Measurements from ENCODE around the gene TMPRSS11B. TPM values are rescaled to one million over a fixed set of nuclear protein-coding genes. Genes with fewer than 3 reads are reported as not detected.
"Not testable (repeated sequence)": the region's sequence is repeated elsewhere in the genome, so short reads cannot be mapped to it uniquely, and the experiment has no call there.

Gene TMPRSS11B, protein sequence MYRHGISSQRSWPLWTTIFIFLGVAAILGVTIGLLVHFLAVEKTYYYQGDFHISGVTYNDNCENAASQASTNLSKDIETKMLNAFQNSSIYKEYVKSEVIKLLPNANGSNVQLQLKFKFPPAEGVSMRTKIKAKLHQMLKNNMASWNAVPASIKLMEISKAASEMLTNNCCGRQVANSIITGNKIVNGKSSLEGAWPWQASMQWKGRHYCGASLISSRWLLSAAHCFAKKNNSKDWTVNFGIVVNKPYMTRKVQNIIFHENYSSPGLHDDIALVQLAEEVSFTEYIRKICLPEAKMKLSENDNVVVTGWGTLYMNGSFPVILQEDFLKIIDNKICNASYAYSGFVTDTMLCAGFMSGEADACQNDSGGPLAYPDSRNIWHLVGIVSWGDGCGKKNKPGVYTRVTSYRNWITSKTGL
- not detected for polyA plus RNA-seq

DNA sequence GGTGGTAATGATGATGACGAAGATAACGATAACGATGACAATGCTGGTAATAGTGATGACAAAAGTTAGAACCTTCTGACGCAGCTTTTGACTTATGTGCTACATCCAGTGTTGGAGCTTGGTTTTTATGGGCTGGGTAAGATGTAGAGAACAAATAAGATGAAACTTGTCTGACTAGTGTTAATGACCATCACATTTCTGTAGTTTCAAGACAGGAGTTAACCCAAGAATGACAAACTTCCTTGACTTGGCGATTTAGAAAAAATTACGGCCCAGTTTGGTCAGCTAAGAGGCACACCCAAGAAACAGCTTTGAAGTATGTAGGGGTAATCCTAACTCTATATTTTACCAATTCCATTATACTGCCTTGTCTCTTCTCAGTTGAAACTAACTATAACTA lies at the start of gene TMPRSS11B:
TSS of gene TMPRSS11B (minus strand) at position 101 of the 400 bp plus-strand sequence. CDS start 136 bp downstream, outside the sequence.
- Mint-ChIP-seq H3K27ac (no peak within 1 kb of the TSS), H3K36me3 (no peaks in the 10 kb centered on the region), H3K9me3 (no peaks in the 10 kb centered on the region), H3K27me3 (peaks cover 3% of the 10 kb centered on the region), H3K4me3 (no peak within 1 kb of the TSS), H3K4me1 (peaks cover 0 to 4% (median 0%) of the 10 kb centered on the region in 3 donors)

DNA sequence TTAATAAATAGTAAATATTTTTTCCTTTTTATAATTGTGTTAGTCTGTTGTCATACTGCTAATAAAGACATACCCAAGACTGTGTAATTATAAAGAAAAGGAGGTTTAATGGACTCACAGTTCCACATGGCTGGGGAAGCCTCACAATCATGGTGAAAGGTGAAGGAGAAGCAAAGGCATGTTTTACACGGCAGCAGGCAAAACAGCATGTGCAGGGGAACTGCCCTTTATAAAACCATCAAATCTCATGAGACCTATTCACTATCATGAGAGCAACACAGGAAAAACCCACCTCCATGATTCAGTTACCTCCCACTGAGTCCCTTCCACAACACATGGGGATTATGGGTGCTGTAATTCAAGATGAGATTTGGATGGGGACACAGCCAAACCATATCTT lies 45.8 kb upstream of the TMPRSS11B start:
- no peaks in the 10 kb centered on the region for H3K36me3 Mint-ChIP-seq
- peaks cover 0 to 3% (median 3%) of the 10 kb centered on the region in 3 donors for H3K9me3 Mint-ChIP-seq
- peaks cover 0 to 4% (median 0%) of the 10 kb centered on the region in 3 donors for H3K4me1 Mint-ChIP-seq
- no peak overlapping the region for H3K4me3 Mint-ChIP-seq
- H3K27ac Mint-ChIP-seq: no peak overlapping the region
- no peaks in the 10 kb centered on the region for H3K27me3 Mint-ChIP-seq

DNA sequence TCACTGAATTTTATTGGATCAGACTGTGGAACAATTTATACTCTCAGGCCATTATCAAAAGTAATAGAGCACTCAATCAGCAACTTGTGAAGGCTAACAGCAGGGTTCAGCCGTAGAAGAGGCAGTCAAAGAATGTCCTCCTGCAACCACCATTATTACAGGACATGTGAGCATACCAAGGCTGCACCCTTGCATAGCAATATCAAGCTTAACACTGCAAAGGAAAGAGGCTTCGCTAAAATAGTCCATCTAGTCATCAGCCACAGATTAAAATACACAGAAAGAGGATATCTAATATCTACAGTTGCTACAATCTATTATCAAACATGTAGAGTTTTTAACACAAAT lies 42.9 kb upstream of the TMPRSS11B start:
- no peaks in the 10 kb centered on the region for H3K36me3 Mint-ChIP-seq
- H3K27ac Mint-ChIP-seq: no peak overlapping the region
- no peaks in the 10 kb centered on the region for H3K27me3 Mint-ChIP-seq
- peaks cover 0 to 4% (median 0%) of the 10 kb centered on the region in 3 donors for H3K4me1 Mint-ChIP-seq
- H3K9me3 Mint-ChIP-seq: peaks cover 0 to 3% (median 3%) of the 10 kb centered on the region in 3 donors
- H3K4me3 Mint-ChIP-seq: no peak overlapping the region

DNA sequence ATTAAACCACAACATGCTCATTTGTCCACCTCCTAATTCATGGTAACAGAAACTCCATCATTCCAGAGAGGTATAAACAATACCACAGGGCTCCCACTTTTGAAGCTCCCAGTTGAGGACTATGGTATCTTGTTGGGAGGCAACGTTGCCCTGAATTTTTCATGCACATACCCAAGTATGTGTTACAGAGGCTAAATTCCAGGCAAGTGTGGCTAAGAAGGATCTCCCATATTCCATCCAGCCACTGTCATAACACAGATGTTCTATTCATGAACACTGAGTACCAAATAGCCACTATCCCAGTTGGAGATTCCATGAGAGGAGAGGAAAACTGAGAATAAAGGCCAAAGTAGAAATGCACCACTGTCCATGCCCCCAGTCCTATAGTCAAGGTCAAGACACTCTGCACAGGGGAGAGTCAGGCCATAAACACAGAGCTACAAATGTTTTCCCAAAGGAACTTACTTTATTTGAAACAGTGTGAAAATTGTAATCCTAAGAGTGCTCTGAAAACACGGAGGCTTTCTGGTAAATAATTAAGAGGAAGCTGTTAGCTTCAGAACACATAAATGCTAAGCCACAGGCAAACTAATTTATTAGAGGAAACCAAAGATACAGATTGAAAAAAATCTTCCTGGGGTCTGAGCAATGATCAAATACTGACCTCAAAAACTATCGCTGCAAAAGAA lies 42.4 kb upstream of the TMPRSS11B start:
- Mint-ChIP-seq H3K36me3 (no peaks in the 10 kb centered on the region), H3K4me1 (peaks cover 0 to 4% (median 0%) of the 10 kb centered on the region in 3 donors), H3K27me3 (no peaks in the 10 kb centered on the region), H3K9me3 (peaks cover 0 to 3% (median 3%) of the 10 kb centered on the region in 3 donors), H3K27ac (no peak overlapping the region), H3K4me3 (no peak overlapping the region)

DNA sequence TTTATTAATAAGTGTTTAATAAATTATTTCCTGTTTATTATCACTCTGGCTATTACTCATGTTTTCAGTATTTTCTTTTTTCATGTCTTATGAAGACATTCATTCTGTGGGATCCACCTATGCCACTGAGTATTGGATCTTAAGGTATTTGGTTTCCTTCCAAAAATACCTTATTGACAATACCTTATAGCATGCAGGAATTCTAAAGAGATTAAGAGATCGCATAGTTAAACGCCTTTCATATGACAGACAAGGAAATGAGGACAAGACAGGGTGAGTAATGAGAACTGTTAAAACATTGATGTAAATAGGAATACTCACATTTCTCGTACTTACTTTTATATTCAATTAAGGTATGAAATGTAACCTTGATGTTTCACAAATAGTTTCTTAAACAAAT lies 38.2 kb upstream of the TMPRSS11B start:
- H3K4me3 Mint-ChIP-seq: no peak overlapping the region
- no peaks in the 10 kb centered on the region for H3K9me3 Mint-ChIP-seq
- no peaks in the 10 kb centered on the region for H3K27me3 Mint-ChIP-seq
- no peaks in the 10 kb centered on the region for H3K36me3 Mint-ChIP-seq
- no peak overlapping the region for H3K27ac Mint-ChIP-seq
- H3K4me1 Mint-ChIP-seq: peaks cover 0 to 4% (median 0%) of the 10 kb centered on the region in 3 donors

DNA sequence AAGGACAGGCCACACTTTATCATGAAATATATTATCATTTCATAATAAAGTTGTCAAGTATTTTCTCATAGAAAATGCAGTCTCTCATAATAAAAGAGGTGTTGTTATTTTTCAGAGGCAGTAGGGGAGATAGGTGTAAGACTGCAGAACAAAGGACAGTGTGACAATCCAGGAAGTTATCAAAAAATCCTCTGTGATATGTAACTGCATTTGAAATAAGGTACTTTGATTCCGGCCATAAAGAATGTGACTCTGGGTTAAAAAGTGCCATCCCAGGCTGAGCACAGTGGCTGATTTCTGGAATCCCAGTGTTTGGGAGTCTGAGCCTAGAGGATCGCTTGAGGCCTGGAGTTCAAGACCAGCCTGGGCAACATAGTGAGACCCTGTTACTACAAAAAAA lies 37.6 kb upstream of the TMPRSS11B start:
- H3K36me3 Mint-ChIP-seq: no peaks in the 10 kb centered on the region
- no peak overlapping the region for H3K27ac Mint-ChIP-seq
- no peaks in the 10 kb centered on the region for H3K9me3 Mint-ChIP-seq
- H3K4me1 Mint-ChIP-seq: no peaks in the 10 kb centered on the region
- no peak overlapping the region for H3K4me3 Mint-ChIP-seq
- no peaks in the 10 kb centered on the region for H3K27me3 Mint-ChIP-seq

DNA sequence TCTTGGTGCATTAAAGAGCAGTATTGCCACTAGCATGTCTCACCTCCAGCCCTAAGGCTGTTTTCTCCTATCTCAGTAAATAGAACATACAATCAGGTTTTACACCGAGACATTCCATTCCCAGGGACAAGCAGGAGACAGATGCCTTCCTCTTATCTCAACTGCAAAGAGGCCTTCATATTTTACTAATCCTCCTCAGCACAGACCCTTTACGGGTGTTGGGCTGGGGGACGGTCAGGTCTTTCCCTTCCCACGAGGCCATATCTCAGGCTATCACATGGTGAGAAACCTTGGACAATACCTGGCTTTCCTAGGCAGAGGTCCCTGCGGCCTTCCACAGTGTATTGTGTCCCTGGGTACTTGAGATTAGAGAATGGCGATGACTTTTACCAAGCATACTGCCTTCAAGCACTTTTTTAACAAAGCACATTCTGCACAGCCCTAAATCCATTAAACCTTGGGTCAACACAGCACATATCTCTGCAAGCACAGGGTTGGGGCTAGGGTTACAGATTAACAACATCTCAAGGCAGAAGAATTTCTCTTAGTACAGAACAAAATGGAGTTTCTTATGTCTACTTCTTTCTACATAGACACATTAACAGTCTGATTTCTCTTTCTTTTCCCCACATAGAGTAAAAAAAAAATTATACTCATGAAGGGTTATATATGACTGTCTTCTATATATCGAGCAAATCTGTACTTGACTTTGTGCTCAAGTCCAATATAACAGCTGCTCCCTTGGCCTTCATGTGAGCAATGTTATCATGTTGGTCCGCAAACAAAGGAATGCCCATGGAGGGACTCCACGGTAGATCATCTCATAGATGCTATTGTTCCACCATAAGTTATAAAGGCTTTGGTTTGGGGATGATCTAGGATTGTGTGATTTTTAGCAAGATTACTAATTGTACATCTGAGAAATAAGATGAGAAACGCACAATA lies 36.6 kb upstream of the TMPRSS11B start:
- H3K9me3 Mint-ChIP-seq, H3K27me3 Mint-ChIP-seq, H3K36me3 Mint-ChIP-seq, H3K27ac Mint-ChIP-seq, H3K4me1 Mint-ChIP-seq, H3K4me3 Mint-ChIP-seq: not testable (repeated sequence)

DNA sequence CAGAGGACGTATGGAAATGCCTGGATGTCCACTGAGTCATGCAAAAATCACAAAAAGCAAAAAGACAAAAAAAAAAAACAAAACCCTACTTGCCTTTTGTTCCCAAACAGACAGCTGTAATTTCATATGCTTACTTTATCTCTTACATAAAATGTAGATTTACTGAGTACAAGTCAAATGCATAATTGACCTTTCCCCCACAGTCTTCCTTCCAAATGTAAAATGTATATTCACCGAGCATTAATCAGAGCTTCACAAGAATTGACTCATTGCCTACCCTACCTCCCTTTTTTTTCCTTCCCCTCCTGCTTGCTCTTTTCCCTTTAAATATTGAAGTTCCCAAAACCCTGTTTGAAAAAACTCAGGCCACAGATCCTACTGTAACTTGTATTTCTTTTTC lies 32.5 kb upstream of the TMPRSS11B start:
- no peaks in the 10 kb centered on the region for H3K9me3 Mint-ChIP-seq

DNA sequence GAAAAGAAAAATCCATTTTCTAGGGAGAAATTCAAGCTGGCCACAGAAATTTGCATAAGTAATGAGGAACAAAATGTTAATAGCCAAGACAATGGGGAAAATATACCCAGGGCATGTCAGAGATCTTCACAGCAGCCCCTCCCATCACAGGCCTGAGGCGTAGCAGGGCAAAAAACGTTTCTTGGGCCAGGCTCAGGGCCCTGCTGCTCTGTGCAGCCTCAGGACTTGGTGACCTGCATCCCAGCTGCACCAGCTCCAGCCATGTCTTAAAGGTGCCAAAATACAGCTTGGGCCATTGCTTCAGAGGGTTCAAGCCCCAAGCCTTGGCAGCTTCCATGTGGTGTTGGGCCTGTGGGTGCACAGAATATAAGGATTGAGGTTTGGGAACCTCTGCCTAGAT lies 32.1 kb upstream of the TMPRSS11B start:
- no peaks in the 10 kb centered on the region for H3K9me3 Mint-ChIP-seq
- H3K4me3 Mint-ChIP-seq: no peak overlapping the region
- no peaks in the 10 kb centered on the region for H3K27me3 Mint-ChIP-seq
- peaks cover 2% of the 10 kb centered on the region for H3K36me3 Mint-ChIP-seq
- H3K4me1 Mint-ChIP-seq: peaks cover 3 to 16% (median 13%) of the 10 kb centered on the region in 3 donors
- peak overlapping the region in 1 of 3 donors; percentile 18 for H3K27ac Mint-ChIP-seq

More for the DNA sequence above, 32.5 kb upstream of the TMPRSS11B start:
- H3K4me3 Mint-ChIP-seq: no peak overlapping the region
- H3K4me1 Mint-ChIP-seq: peaks cover 0 to 12% (median 9%) of the 10 kb centered on the region in 3 donors
- H3K27me3 Mint-ChIP-seq: no peaks in the 10 kb centered on the region
- peaks cover 2% of the 10 kb centered on the region for H3K36me3 Mint-ChIP-seq
- H3K27ac Mint-ChIP-seq: no peak overlapping the region

DNA sequence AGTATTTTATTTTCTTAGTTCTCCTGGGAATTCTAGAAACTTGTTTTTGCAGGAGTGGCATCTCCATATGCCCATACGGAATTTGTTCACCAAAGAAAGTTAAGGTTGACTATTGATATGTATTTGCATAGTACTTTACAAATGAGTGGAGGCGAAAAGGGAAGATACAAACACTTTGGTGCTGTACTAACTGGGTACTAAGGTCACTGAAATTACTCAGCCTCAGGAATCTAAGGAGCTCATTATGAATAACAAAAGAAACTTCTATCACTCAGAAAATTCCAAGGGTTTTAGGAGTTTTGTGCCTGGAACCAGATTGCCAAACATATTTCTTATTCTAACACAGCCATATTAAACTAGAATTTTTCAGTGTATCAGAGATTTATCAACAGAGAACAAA lies 27.4 kb upstream of the TMPRSS11B start:
- Mint-ChIP-seq H3K4me1 (peaks cover 3 to 20% (median 19%) of the 10 kb centered on the region in 3 donors), H3K36me3 (peaks cover 2% of the 10 kb centered on the region), H3K27ac (no peak overlapping the region), H3K27me3 (no peaks in the 10 kb centered on the region), H3K4me3 (peak overlapping the region in 1 of 4 donors; percentile 63), H3K9me3 (peaks cover 0 to 3% (median 0%) of the 10 kb centered on the region in 3 donors)

DNA sequence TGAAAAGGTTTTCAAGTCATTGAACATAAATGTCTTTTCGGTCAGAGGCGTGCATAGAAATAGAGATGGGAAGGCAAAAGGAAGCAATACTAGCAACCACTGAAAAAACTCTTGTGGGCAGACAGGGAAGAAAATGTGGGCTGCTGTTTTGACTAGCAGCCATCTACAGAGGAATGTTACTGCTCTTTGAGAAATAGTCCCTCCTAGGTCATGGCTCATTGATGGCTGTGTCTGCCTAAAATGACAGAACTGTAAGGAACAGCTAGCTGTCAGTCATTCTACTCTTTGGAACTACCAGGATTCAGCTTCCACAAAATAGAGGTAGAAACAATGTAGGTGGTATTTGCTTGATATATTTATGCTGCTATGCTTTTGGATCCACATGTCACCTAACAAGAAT lies 26.9 kb upstream of the TMPRSS11B start:
- Mint-ChIP-seq H3K27me3 (no peaks in the 10 kb centered on the region), H3K27ac (no peak overlapping the region), H3K36me3 (peaks cover 2% of the 10 kb centered on the region), H3K4me1 (peaks cover 3 to 20% (median 19%) of the 10 kb centered on the region in 3 donors), H3K9me3 (peaks cover 0 to 3% (median 0%) of the 10 kb centered on the region in 3 donors), H3K4me3 (peak overlapping the region; percentile 55 to 88 (median 64))

DNA sequence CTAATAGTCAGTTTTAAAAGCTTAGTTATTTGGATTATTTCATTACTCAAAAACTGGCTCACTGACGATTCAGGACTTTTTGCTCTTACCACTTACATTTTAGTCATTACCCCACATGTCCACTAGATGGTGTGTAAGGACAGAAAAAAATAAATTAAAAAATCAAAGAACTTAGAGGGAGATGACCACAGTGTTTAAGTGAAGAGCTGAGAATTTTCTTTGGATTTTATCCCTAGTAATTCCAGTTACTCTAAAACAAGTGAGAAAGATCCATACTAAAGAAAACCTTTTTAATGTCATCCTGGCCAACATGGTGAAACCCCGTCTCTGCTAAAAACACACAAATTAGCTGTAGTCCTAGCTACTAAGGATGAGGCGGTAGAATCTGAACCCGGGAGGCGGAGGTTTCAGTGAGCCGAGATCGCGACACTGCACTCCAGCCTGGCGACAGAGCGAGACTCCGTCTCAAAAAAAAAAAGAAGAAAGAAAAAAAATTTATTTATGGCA lies 26.4 kb upstream of the TMPRSS11B start:
- Mint-ChIP-seq H3K27me3 (no peaks in the 10 kb centered on the region), H3K27ac (no peak overlapping the region), H3K4me3 (peak overlapping the region; percentile 55 to 88 (median 64)), H3K9me3 (peaks cover 0 to 3% (median 0%) of the 10 kb centered on the region in 3 donors), H3K36me3 (peaks cover 2% of the 10 kb centered on the region), H3K4me1 (peaks cover 3 to 20% (median 19%) of the 10 kb centered on the region in 3 donors)

DNA sequence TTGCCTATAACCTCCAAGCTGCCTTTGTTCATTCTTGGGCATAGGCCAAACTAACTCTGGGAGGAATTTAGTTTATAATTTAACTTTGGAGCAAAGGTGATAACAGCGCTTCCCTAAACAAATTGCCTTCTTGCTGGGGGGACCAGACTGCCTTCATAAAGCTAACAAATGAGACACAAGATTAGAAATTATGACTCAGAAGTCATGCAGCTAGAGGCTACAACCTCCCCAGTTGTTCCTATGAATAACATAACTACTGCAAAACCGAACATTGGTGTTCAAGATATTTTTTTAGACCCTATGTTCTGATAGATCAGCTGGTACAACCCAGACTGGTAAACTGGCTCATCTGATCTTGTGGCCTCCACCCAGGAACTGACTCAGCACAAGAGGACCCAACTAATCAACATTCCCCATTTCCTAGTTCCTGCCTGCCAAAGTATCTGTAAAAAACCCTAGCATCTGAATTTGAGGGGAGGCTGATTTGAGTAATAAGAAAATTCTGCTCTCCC lies 22.0 kb upstream of the TMPRSS11B start:
- Mint-ChIP-seq H3K27me3 (no peaks in the 10 kb centered on the region), H3K27ac (peak overlapping the region in 1 of 3 donors; percentile 59), H3K9me3 (peaks cover 2 to 7% (median 3%) of the 10 kb centered on the region in 3 donors), H3K36me3 (peaks cover 3% of the 10 kb centered on the region), H3K4me3 (no peak overlapping the region), H3K4me1 (peaks cover 0 to 5% (median 2%) of the 10 kb centered on the region in 3 donors)

DNA sequence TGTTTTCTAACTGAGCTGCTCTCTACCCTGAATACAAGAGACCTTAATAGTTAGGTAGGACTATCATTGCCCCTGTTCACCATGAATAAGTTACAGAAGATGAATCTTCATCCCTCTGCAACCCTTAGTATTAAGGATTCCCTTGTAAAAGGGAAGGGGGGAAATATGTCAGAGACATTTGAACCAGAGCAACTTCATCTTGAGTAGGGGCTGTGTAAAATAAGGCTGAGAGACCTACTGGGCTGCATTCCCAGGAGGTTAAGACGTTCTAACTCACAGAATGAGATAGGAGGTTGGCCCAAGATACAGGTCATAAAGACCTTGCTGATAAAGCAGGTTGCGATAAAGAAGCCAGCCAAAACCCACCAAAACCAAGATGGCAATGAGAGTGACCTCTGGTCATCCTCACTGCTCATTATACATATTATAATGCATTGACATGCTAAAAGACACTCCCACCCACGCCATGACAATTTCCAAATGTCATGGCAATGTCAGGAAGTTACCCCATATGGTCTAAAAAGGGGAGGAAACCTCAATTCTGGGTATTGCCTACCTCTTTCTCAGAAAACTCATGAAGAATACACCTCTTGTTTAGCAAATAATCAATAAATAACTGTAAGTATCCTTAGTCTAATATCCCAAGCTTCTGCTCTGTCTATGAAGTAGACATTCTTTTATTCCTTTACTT lies 19.5 kb upstream of the TMPRSS11B start:
- H3K27ac Mint-ChIP-seq: no peak overlapping the region
- H3K36me3 Mint-ChIP-seq: peaks cover 3% of the 10 kb centered on the region

More for the DNA sequence above, 19.5 kb upstream of the TMPRSS11B start:
- Mint-ChIP-seq H3K9me3 (peaks cover 2 to 7% (median 4%) of the 10 kb centered on the region in 3 donors), H3K27me3 (no peaks in the 10 kb centered on the region), H3K4me1 (no peaks in the 10 kb centered on the region), H3K4me3 (no peak overlapping the region)

All from IgD-negative memory B cell (primary cell).